ENCODE measurements around the gene MYCT1.
"Not testable (repeated sequence)": the region's sequence is repeated elsewhere in the genome, so short reads cannot be mapped to it uniquely, and the experiment has no call there.

MYCT1 gene

GRCh38 chr6:152697634-152698033, at the start of gene MYCT1:
MYCT1 (plus strand) TSS chr6:152697897; CDS start chr6:152697903, 6 bp downstream.
- DNase-seq: no peak

- no peak for DNase-seq
These were observed 49.6 kb upstream of the MYCT1 start for GRCh38 chr6:152648105-152648504.

- DNase-seq: no peak
These were observed 45.7 kb upstream of the MYCT1 start for GRCh38 chr6:152651986-152652385.

- DNase-seq: no peak
These were observed 35.9 kb upstream of the MYCT1 start for GRCh38 chr6:152661776-152662175.

- DNase-seq: no peak
These were observed 27.8 kb upstream of the MYCT1 start for GRCh38 chr6:152669895-152670294.

GRCh38 chr6:152671171-152671570, 26.5 kb upstream of the MYCT1 start:
- DNase-seq: no peak

GRCh38 chr6:152673236-152673635, 24.5 kb upstream of the MYCT1 start:
- DNase-seq: no peak

- DNase-seq: no peak
These were observed 17.5 kb upstream of the MYCT1 start for GRCh38 chr6:152680151-152680550.

GRCh38 chr6:152680879-152681517, 16.7 kb upstream of the MYCT1 start:
- no peak for DNase-seq

- DNase-seq: no peak
These were observed 15.6 kb upstream of the MYCT1 start for GRCh38 chr6:152682141-152682540.

GRCh38 chr6:152682935-152683334, 14.8 kb upstream of the MYCT1 start:
- DNase-seq: not testable (repeated sequence)

- DNase-seq: no peak
These were observed 11.9 kb upstream of the MYCT1 start for GRCh38 chr6:152685819-152686218.

GRCh38 chr6:152695372-152696045, 2.2 kb upstream of the MYCT1 start:
- DNase-seq: no peak

GRCh38 chr6:152696522-152696921, 1.2 kb upstream of the MYCT1 start:
- no peak for DNase-seq

GRCh38 chr6:152698692-152699091, 995 bp downstream of the MYCT1 start:
- DNase-seq: no peak

GRCh38 chr6:152700427-152700826, 2.7 kb downstream of the MYCT1 start:
- no peak for DNase-seq

GRCh38 chr6:152701081-152701862, 3.6 kb downstream of the MYCT1 start:
- DNase-seq: no peak

- no peak for DNase-seq
These were observed 4.2 kb downstream of the MYCT1 start for GRCh38 chr6:152701863-152702401.

- DNase-seq: not testable (repeated sequence)
These were observed 6.1 kb downstream of the MYCT1 start for GRCh38 chr6:152703750-152704149.

GRCh38 chr6:152705327-152705726, 7.6 kb downstream of the MYCT1 start:
- no peak for DNase-seq

GRCh38 chr6:152716322-152716721, 18.6 kb downstream of the MYCT1 start:
- DNase-seq: no peak

- no peak for DNase-seq
These were observed 23.3 kb downstream of the MYCT1 start for GRCh38 chr6:152720974-152721373.

GRCh38 chr6:152721956-152722355, 24.3 kb downstream of the MYCT1 start:
- no peak for DNase-seq

GRCh38 chr6:152723398-152723797, 25.7 kb downstream of the MYCT1 start:
- no peak for DNase-seq
